Stomach (tissue), 9 donors: ENCODE data around the gene SLC13A2. TPM values are rescaled to one million over a fixed set of nuclear protein-coding genes. Genes with fewer than 3 reads are reported as not detected.
A peak's percentile ranks its signal among the peaks of the same experiment; 100 is the strongest.

Experiments used
- DNase-seq, 2 donors: peaks; one replicate each; pipeline versions ENCODE4 v3.0.0 to v3.0.0-alpha.2; 2013 to 2019
- H3K27ac ChIP-seq, 5 donors: fragments of 200-600 bp in 4 of 5; sonication (generic) in 4 of 5; one replicate each; pipeline ENCODE4 v1.5.1; 2013 to 2019; ENCODE audit warnings: mild to moderate bottlenecking in 1 of 5, moderate library complexity in 1 of 5
- H3K27me3 ChIP-seq, 3 donors: fragments of 200-600 bp; sonication (generic); one replicate each; pipeline ENCODE4 v1.5.1; 2017 to 2019; ENCODE audit warnings: mixed run types in 1 of 3
- H3K36me3 ChIP-seq, 4 donors: fragments of 200-600 bp; sonication (generic); 1 replicate in 3 of 4; 2 replicates in 1 of 4; pipeline ENCODE4 v1.5.1; 2016 to 2019
- H3K4me1 ChIP-seq, 4 donors: fragments of 200-600 bp; sonication (generic); one replicate each; pipeline ENCODE4 v1.5.1; 2016 to 2019
- H3K4me3 ChIP-seq, 4 donors: fragments of 200-600 bp; sonication (generic) in 3 of 4; one replicate each; pipeline ENCODE4 v1.5.1; 2016 to 2019; ENCODE audit warnings: mild to moderate bottlenecking in 1 of 4
- H3K9me3 ChIP-seq, 4 donors: fragments of 200-600 bp; sonication (generic); one replicate each; pipeline ENCODE4 v1.5.1; 2016 to 2019
- CTCF ChIP-seq, 7 experiments: fragments of 450-650 bp in 4 of 7; fragments of 200-600 bp in 3 of 7; sonication (generic) in 3 of 7; IDR thresholded peaks; one replicate each; pipeline ENCODE4 v1.5.1; 2016 to 2019; ENCODE audit warnings: antibody characterized with exemption in 7 of 7, control low read depth in 2 of 7, mild to moderate bottlenecking in 1 of 7
- EP300 ChIP-seq: sonication (generic); formaldehyde crosslinking; IDR thresholded peaks from one replicate; pipeline ENCODE4 v1.6.1; 2017; ENCODE audit warnings: antibody characterized with exemption
- POLR2A ChIP-seq, 4 donors: fragments of 450-650 bp; IDR thresholded peaks; one replicate each; pipeline ENCODE4 v1.6.1; 2016; ENCODE audit warnings: antibody characterized with exemption in 4 of 4, control low read depth in 2 of 4, mild to moderate bottlenecking in 1 of 4, moderate library complexity in 1 of 4
- POLR2AphosphoS5 ChIP-seq, 3 donors: sonication (generic); formaldehyde crosslinking; IDR thresholded peaks; one replicate each; pipeline ENCODE4 v1.6.1; 2016; ENCODE audit warnings: antibody characterized with exemption in 3 of 3
- WGBS, 5 donors: extraction: QIAGEN DNeasy Blood & Tissue Kit in 3 of 5; methylation state at CpG; one replicate each; pipeline versions ENCODE4 v1.1.5 to v1.1.7; 2013 to 2018; 5-methylcytosine and 5-hydroxymethylcytosine counted together
- intact Hi-C: fragments of 100-400 bp; cut with DNase I; formaldehyde crosslinking; loops from one replicate; pipeline ENCODE4 v1.15.1; 2023; ENCODE audit warnings: low total_unique reads
- polyA plus RNA-seq, 3 donors: library from polyadenylated mRNA; stranded (reverse); fragments of 200-250 nt; gene quantifications; one replicate each; pipeline ENCODE4 v1.2.3, GENCODE V29; 2013
- total RNA-seq, 5 donors: library from RNA; depleted of rRNA; stranded (reverse); fragments of >200 nt; gene quantifications; one replicate each; pipeline versions ENCODE4 v1.1.0 to v1.2.3, GENCODE V29; 2014 to 2016
- donor health status: healthy with polysubstance abuse.
- donor health status: Bipolar disorder and iron deficiency.
- donor health status: healthy.

The SLC13A2 gene
- total and polyA plus RNA-seq, 8 donors = 0.15 to 3.2 TPM; not detected in 6

- Histone ChIP-seq H3K4me3 (no peak overlapping the region), H3K27ac (no peak overlapping the region), H3K9me3 (no peaks in the 10 kb centered on the region), H3K4me1 (no peaks in the 10 kb centered on the region), H3K36me3 (no peaks in the 10 kb centered on the region), H3K27me3 (peaks cover 0 to 26% (median 0%) of the 10 kb centered on the region in 3 donors)
- no peak for DNase-seq
- intact Hi-C loops = no loop called here
- 87 to 93% (median 89%) methylated on average over 10 to 11 of the region's 11 CpGs for WGBS, 5 donors
- TF ChIP-seq EP300 = no peak
- no peak for TF ChIP-seq POLR2AphosphoS5 (IDR thresholded peaks at IDR 0.05)
- no peak for TF ChIP-seq POLR2A (IDR thresholded peaks at IDR 0.05)
- no peak for TF ChIP-seq CTCF (IDR thresholded peaks at IDR 0.05)
Measured at GRCh38 chr17:28491286-28491685, 17.8 kb downstream of the SLC13A2 start.

- Histone ChIP-seq H3K27ac (no peak overlapping the region), H3K4me3 (no peak overlapping the region), H3K27me3 (peaks cover 0 to 26% (median 0%) of the 10 kb centered on the region in 3 donors), H3K4me1 (no peaks in the 10 kb centered on the region), H3K9me3 (no peaks in the 10 kb centered on the region), H3K36me3 (no peaks in the 10 kb centered on the region)
- no peak for DNase-seq
- intact Hi-C loops = no loop called here
- WGBS, 5 donors = 92 to 100% (median 95%) methylated on average over 3 of the region's 3 CpGs
- TF ChIP-seq CTCF (IDR thresholded peaks at IDR 0.05) (no peak), EP300 (no peak), POLR2A (IDR thresholded peaks at IDR 0.05) (no peak), POLR2AphosphoS5 (IDR thresholded peaks at IDR 0.05) (no peak)
Measured at GRCh38 chr17:28491860-28492259, 18.4 kb downstream of the SLC13A2 start.

GRCh38 chr17:28492352-28493310 is 19.2 kb downstream of the SLC13A2 start:
- peaks cover 0 to 2% (median 0%) of the 10 kb centered on the region in 4 donors for H3K4me1 ChIP-seq
- no peak overlapping the region for H3K27ac ChIP-seq
- no peaks in the 10 kb centered on the region for H3K9me3 ChIP-seq
- TF ChIP-seq POLR2A (IDR thresholded peaks at IDR 0.05) (no peak), EP300 (no peak), POLR2AphosphoS5 (IDR thresholded peaks at IDR 0.05) (no peak), CTCF (IDR thresholded peaks at IDR 0.05) (no peak)
- peaks cover 0 to 29% (median 0%) of the 10 kb centered on the region in 3 donors for H3K27me3 ChIP-seq
- intact Hi-C loops = no loop called here
- no peaks in the 10 kb centered on the region for H3K36me3 ChIP-seq
- no peak for DNase-seq
- no peak overlapping the region for H3K4me3 ChIP-seq
- 52 to 68% (median 60%) methylated on average over 4 of the region's 4 CpGs for WGBS, 5 donors

GRCh38 chr17:28493460-28493859 is 20.0 kb downstream of the SLC13A2 start:
- intact Hi-C loops = no loop called here
- TF ChIP-seq POLR2AphosphoS5 (IDR thresholded peaks at IDR 0.05) = no peak
- no peak for TF ChIP-seq EP300
- no peak for TF ChIP-seq POLR2A (IDR thresholded peaks at IDR 0.05)
- TF ChIP-seq CTCF (IDR thresholded peaks at IDR 0.05) = no peak
- peak in 1 of 2 donors; percentile 63 for DNase-seq
- H3K4me1 ChIP-seq = peaks cover 0 to 6% (median 0%) of the 10 kb centered on the region in 4 donors
- H3K9me3 ChIP-seq = no peaks in the 10 kb centered on the region
- H3K27ac ChIP-seq = no peak overlapping the region
- peaks cover 0 to 32% (median 0%) of the 10 kb centered on the region in 3 donors for H3K27me3 ChIP-seq
- no peak overlapping the region for H3K4me3 ChIP-seq
- 16 to 40% (median 25%) methylated on average over 8 to 9 of the region's 9 CpGs for WGBS, 5 donors
- H3K36me3 ChIP-seq = no peaks in the 10 kb centered on the region
